HEK293 (cell line): Measurements from ENCODE around the gene TMCC2.

ENCODE experiments used
- BCL11A ChIP-seq: fragments of 450-650 bp; formaldehyde crosslinking; IDR thresholded peaks from 2 replicates; pipeline ENCODE4 v1.5.1; 2016; ENCODE audit warnings: low read depth, missing biosample characterization, missing genetic modification characterization
- KLF16 ChIP-seq: fragments of 450-650 bp; formaldehyde crosslinking; IDR thresholded peaks from 2 replicates; pipeline ENCODE4 v1.5.1; 2017; ENCODE audit warnings: missing biosample characterization, missing genetic modification characterization
- TCF7L2 ChIP-seq: IDR thresholded peaks from 2 replicates; pipeline ENCODE4 v1.6.1; 2011; ENCODE audit warnings: low read depth, mild to moderate bottlenecking, inconsistent platforms, low read length, moderate library complexity, borderline replicate concordance
- ZBTB7A ChIP-seq: fragments of 450-650 bp; formaldehyde crosslinking; IDR thresholded peaks from 2 replicates; pipeline ENCODE4 v1.5.1; 2016; ENCODE audit warnings: low read depth, missing biosample characterization, missing genetic modification characterization
- ZBTB8A ChIP-seq: fragments of 450-650 bp; formaldehyde crosslinking; IDR thresholded peaks from 2 replicates; pipeline ENCODE4 v1.5.1; 2016; ENCODE audit warnings: missing biosample characterization, missing genetic modification characterization
- ZNF37A ChIP-seq: fragments of 450-650 bp; IDR thresholded peaks from 2 replicates; pipeline ENCODE4 v1.5.1; 2018; ENCODE audit warnings: missing biosample characterization, missing genetic modification characterization
- ZNF596 ChIP-seq: fragments of 450-650 bp; IDR thresholded peaks from 2 replicates; pipeline ENCODE4 v1.5.0; 2018; ENCODE audit warnings: missing biosample characterization, mild to moderate bottlenecking, missing genetic modification characterization, moderate library complexity
- TF ChIP-seq, protein P1 (sequence below): fragments of 450-650 bp; formaldehyde crosslinking; IDR thresholded peaks from 2 replicates; pipeline ENCODE4 v1.5.1; 2016; ENCODE audit warnings: missing biosample characterization, missing genetic modification characterization
- TF ChIP-seq, protein P2 (sequence below): fragments of 450-650 bp; formaldehyde crosslinking; IDR thresholded peaks from 2 replicates; pipeline ENCODE4 v1.5.1; 2016; ENCODE audit warnings: missing biosample characterization, missing genetic modification characterization
- TF ChIP-seq, protein P3 (sequence below): fragments of 450-650 bp; formaldehyde crosslinking; IDR thresholded peaks from 2 replicates; pipeline ENCODE4 v1.5.0; 2017; ENCODE audit warnings: missing biosample characterization, missing genetic modification characterization, borderline replicate concordance
- TF ChIP-seq, protein P4 (sequence below): fragments of 450-650 bp; formaldehyde crosslinking; IDR thresholded peaks from 2 replicates; pipeline ENCODE4 v1.5.1; 2016; ENCODE audit warnings: missing biosample characterization, missing genetic modification characterization

DNA sequence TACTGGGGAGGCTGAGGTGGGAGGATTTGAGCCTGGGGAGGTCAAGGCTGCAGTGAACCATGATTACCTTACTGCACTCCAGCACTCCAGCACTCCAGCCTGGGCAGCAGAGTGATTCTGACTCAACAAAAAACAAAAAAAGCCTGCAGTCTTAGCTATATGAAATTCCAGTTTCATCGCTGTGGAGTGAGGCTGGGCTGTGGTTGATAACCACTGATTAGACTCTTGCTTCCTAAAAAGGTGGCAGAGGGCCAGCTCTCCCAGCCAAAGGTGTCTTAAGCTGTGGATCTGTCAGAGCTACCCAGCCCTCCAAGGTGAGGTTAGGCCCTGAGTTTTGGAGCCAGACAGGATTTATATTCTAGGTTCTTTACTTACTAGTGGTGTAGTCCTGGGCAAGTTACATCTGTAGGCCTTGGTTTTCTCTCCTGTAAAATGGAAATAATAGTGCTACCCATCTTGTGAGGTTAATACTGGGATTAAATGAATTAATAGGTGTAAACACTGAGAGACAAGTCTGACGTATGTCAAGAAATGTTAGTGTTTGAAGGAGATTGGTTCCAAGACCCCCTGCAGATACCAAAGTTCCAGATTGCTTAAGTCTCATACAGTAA is 35.9 kb downstream of the TMCC2 start:
- TF ChIP-seq ZNF596 (tag by site-specific recombination): no peak
- no peak for TF ChIP-seq KLF16 (tag by site-specific recombination)
- TF ChIP-seq, protein P1, sequence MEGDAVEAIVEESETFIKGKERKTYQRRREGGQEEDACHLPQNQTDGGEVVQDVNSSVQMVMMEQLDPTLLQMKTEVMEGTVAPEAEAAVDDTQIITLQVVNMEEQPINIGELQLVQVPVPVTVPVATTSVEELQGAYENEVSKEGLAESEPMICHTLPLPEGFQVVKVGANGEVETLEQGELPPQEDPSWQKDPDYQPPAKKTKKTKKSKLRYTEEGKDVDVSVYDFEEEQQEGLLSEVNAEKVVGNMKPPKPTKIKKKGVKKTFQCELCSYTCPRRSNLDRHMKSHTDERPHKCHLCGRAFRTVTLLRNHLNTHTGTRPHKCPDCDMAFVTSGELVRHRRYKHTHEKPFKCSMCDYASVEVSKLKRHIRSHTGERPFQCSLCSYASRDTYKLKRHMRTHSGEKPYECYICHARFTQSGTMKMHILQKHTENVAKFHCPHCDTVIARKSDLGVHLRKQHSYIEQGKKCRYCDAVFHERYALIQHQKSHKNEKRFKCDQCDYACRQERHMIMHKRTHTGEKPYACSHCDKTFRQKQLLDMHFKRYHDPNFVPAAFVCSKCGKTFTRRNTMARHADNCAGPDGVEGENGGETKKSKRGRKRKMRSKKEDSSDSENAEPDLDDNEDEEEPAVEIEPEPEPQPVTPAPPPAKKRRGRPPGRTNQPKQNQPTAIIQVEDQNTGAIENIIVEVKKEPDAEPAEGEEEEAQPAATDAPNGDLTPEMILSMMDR (tag by site-specific recombination): no peak
- TF ChIP-seq ZBTB8A (tag by site-specific recombination): no peak
- TF ChIP-seq, protein P2, sequence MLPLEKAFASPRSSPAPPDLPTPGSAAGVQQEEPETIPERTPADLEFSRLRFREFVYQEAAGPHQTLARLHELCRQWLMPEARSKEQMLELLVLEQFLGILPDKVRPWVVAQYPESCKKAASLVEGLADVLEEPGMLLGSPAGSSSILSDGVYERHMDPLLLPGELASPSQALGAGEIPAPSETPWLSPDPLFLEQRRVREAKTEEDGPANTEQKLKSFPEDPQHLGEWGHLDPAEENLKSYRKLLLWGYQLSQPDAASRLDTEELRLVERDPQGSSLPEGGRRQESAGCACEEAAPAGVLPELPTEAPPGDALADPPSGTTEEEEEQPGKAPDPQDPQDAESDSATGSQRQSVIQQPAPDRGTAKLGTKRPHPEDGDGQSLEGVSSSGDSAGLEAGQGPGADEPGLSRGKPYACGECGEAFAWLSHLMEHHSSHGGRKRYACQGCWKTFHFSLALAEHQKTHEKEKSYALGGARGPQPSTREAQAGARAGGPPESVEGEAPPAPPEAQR (tag by site-specific recombination): no peak
- TF ChIP-seq TCF7L2: no peak
- no peak for TF ChIP-seq BCL11A
- no peak for TF ChIP-seq ZNF37A
- TF ChIP-seq, protein P3, sequence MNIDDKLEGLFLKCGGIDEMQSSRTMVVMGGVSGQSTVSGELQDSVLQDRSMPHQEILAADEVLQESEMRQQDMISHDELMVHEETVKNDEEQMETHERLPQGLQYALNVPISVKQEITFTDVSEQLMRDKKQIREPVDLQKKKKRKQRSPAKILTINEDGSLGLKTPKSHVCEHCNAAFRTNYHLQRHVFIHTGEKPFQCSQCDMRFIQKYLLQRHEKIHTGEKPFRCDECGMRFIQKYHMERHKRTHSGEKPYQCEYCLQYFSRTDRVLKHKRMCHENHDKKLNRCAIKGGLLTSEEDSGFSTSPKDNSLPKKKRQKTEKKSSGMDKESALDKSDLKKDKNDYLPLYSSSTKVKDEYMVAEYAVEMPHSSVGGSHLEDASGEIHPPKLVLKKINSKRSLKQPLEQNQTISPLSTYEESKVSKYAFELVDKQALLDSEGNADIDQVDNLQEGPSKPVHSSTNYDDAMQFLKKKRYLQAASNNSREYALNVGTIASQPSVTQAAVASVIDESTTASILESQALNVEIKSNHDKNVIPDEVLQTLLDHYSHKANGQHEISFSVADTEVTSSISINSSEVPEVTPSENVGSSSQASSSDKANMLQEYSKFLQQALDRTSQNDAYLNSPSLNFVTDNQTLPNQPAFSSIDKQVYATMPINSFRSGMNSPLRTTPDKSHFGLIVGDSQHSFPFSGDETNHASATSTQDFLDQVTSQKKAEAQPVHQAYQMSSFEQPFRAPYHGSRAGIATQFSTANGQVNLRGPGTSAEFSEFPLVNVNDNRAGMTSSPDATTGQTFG (tag by site-specific recombination): no peak
- TF ChIP-seq, protein P4, sequence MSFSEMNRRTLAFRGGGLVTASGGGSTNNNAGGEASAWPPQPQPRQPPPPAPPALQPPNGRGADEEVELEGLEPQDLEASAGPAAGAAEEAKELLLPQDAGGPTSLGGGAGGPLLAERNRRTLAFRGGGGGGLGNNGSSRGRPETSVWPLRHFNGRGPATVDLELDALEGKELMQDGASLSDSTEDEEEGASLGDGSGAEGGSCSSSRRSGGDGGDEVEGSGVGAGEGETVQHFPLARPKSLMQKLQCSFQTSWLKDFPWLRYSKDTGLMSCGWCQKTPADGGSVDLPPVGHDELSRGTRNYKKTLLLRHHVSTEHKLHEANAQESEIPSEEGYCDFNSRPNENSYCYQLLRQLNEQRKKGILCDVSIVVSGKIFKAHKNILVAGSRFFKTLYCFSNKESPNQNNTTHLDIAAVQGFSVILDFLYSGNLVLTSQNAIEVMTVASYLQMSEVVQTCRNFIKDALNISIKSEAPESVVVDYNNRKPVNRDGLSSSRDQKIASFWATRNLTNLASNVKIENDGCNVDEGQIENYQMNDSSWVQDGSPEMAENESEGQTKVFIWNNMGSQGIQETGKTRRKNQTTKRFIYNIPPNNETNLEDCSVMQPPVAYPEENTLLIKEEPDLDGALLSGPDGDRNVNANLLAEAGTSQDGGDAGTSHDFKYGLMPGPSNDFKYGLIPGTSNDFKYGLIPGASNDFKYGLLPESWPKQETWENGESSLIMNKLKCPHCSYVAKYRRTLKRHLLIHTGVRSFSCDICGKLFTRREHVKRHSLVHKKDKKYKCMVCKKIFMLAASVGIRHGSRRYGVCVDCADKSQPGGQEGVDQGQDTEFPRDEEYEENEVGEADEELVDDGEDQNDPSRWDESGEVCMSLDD: no peak
- TF ChIP-seq ZBTB7A (tag by site-specific recombination): no peak
